Non-pigmented ciliary epithelial cell (primary cell): Measurements from ENCODE around the gene L3MBTL1.
A peak's percentile ranks its signal among the peaks of the same experiment; 100 is the strongest.
"Not testable (repeated sequence)": the region's sequence is repeated elsewhere in the genome, so short reads cannot be mapped to it uniquely, and the experiment has no call there.

ENCODE experiments used
- DNase-seq: peaks from one replicate; pipeline ENCODE4 v3.0.0-alpha.2; 2010; ENCODE audit warnings: low read depth

L3MBTL1 gene

GRCh38 chr20:43559147-43559987, 51.9 kb downstream of the L3MBTL1 start:
- no peak for DNase-seq

- DNase-seq, result no peak
These were observed 53.5 kb downstream of the L3MBTL1 start for GRCh38 chr20:43560974-43561373.

- no peak for DNase-seq
These were observed 55.9 kb downstream of the L3MBTL1 start for GRCh38 chr20:43563429-43563828.

- no peak for DNase-seq
These were observed 56.5 kb downstream of the L3MBTL1 start for GRCh38 chr20:43563991-43564390.

GRCh38 chr20:43564455-43564854, 57.0 kb downstream of the L3MBTL1 start:
- DNase-seq, result no peak

- DNase-seq, result no peak
These were observed 57.7 kb downstream of the L3MBTL1 start for GRCh38 chr20:43564993-43565757.

- DNase-seq, result no peak
These were observed 58.2 kb downstream of the L3MBTL1 start for GRCh38 chr20:43565758-43566104.

- DNase-seq, result no peak
These were observed 60.0 kb downstream of the L3MBTL1 start for GRCh38 chr20:43567477-43567876.

GRCh38 chr20:43568706-43569105, 61.2 kb downstream of the L3MBTL1 start:
- no peak for DNase-seq

GRCh38 chr20:43569282-43569681, 61.8 kb downstream of the L3MBTL1 start:
- no peak for DNase-seq

GRCh38 chr20:43570496-43570895, 63.0 kb downstream of the L3MBTL1 start:
- no peak for DNase-seq

- no peak for DNase-seq
These were observed 63.8 kb downstream of the L3MBTL1 start for GRCh38 chr20:43571310-43571709.

- DNase-seq, result no peak
These were observed 64.3 kb downstream of the L3MBTL1 start for GRCh38 chr20:43571771-43572170.

GRCh38 chr20:43572891-43573290, 65.4 kb downstream of the L3MBTL1 start:
- DNase-seq, result no peak

GRCh38 chr20:43576108-43576507, 68.6 kb downstream of the L3MBTL1 start:
- no peak for DNase-seq

GRCh38 chr20:43579861-43580793, 72.6 kb downstream of the L3MBTL1 start:
- no peak for DNase-seq

- DNase-seq, result no peak
These were observed 75.8 kb downstream of the L3MBTL1 start for GRCh38 chr20:43583133-43583864.

GRCh38 chr20:43583982-43584432, 76.5 kb downstream of the L3MBTL1 start:
- peak; percentile 96 for DNase-seq

GRCh38 chr20:43584448-43585136, 77.1 kb downstream of the L3MBTL1 start:
- peak; percentile 35 for DNase-seq

- DNase-seq, result no peak
These were observed 79.1 kb downstream of the L3MBTL1 start for GRCh38 chr20:43586641-43587040.

GRCh38 chr20:43588526-43588925, 81.0 kb downstream of the L3MBTL1 start:
- DNase-seq, result not testable (repeated sequence)
